D341Med (cell line): ENCODE measurements around the gene FOLR2.
A peak's percentile ranks its signal among the peaks of the same experiment; 100 is the strongest.
"Not testable (repeated sequence)": the region's sequence is repeated elsewhere in the genome, so short reads cannot be mapped to it uniquely, and the experiment has no call there.

Experiments used
- DNase-seq: peaks from one replicate; pipeline ENCODE4 v3.0.0; 2012; ENCODE audit warnings: low spot score

Gene FOLR2

DNA sequence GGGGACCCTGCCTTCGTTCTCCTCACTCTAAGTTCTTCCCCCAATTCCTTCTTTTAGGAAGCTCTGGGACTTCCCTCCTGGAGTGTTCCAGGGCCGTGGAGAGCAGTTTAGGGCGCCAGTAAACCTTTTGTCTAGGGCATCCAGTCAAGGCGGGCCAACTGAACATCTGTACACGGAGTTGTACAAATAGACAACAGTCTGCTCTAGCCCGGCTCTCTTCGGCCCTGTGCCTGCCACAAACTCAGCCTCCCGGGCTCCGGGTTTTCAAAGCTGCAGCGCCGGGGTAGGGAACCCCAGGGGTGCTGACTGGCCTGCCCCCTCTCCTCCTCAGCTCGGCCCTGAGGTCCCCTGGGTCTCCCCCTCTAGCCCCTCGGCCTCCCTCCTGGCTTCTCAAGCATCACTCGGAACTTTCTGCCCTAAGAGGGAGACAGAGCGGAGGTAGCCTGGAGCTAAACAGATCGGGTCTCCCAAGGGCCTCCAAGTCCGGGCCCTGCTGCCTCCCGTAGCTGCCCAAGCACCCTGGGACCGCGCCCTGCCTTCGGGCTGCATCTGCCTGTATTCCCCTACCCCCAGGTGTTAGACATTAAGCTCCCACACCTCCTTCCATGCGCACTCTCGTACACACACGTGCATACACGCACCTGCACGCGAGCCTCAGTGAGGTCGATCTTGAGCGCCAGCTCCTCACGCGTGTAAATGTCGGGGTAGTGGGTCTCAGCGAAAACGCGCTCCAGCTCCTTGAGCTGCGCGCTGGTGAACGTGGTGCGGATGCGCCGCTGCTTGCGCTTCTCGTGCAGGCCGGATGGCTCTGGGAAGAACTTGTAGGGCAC, 24.1 kb downstream of the FOLR2 start:
- DNase-seq = no peak

- DNase-seq = no peak
Measured at GRCh38 chr11:72241291-72241781, 24.7 kb downstream of the FOLR2 start.

GRCh38 chr11:72242141-72242540, 25.5 kb downstream of the FOLR2 start:
- DNase-seq = no peak

- DNase-seq = peak; percentile 33
Measured at GRCh38 chr11:72243173-72244059, 26.8 kb downstream of the FOLR2 start.

GRCh38 chr11:72244060-72244360, 27.4 kb downstream of the FOLR2 start, which contains the start of gene PHOX2A:
Gene PHOX2A, minus strand, starts transcription at chr11:72244176. Its CDS starts 172 bp downstream, at chr11:72244004.
- peak; percentile 41 for DNase-seq

DNA sequence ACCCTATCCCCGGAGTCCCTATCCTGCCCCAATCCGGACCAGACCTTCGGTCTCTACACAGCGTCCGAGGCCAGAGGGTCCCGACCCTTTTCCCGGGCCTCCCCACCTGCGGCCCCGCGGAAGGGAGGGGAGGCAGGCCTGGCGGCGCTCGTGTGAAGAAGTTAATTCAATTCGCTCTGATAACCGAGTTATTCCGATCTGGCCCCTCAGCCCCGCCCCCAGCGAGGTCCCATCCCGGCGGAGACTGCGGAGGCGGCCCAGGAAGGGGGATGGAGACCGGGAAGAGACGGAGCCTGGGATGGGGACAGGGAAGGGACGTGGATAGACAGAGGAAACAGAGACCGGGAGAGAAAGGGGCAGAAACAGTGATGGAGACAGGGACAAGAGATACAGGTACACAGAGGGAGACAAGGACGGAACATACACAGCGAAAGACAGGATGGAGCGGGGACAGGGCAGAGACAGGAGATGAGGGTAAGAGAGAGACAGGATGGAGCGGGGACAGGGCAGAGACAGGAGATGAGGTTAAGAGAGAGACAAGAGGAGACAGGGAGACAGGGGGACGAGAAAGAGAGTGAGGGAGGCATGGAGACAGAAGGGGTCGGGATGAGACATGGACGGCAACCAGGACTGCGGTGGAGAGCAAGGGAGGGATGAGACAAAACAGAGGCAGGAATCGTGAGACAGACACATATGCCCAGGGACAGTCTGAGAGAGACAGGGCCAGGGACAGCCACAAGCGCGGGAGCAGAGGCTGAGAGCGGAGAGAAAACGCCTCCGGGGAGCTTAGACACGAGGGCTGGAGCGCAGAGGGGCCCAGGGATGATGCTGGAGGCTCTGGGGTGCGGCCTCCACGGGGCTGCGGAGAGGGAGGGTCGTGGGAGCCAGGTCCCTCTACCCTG, 28.0 kb downstream of the FOLR2 start:
- no peak for DNase-seq

DNA sequence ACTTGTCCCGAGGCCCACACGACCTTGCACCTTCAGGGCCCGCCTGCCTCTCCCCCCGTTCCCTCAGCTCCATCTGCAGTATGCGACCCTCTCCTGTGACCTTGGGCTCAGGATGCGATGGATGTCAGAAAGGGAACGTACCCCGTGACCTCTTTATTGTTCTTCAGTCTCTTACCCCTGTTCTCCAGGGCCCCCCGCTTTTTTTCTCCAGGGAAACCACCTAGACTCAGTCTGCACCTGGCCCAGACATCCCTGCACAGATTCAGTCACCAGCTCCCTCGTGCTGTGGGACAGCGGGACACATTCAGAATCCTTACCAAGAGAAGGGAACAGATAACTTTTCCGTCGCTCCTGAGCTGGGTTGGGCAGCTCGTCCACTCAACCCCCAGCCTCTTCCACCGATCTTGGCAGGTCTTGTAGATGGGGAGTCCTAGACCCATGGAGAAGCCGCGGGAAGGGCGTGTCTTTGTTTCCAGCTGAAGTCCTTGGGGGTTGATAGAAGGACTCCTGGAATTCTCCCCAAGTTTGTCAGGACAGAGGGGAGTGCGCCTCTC, 28.7 kb downstream of the FOLR2 start:
- DNase-seq = no peak

- no peak for DNase-seq
Measured at GRCh38 chr11:72247584-72247983, 31.0 kb downstream of the FOLR2 start.

DNA sequence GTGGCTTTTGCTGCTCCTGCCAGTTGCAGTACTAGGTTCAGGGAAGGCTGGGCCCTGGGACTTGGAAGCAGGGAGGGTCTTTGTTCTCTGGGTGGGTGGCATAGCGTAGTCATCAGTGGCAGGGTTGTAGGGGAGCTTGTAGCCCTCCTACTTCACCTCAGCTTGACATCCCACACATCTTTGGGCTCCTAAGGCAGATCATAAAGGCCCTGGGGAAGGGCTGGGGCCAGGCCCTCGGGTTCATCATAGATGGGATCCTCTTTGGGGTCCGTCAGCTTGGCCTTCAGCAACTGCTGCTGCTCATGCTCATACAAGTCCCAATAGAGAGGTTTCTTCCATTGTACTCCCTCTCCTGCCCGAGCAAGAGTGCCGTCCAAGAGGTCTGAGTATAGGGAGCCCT, 33.4 kb downstream of the FOLR2 start:
- no peak for DNase-seq

- DNase-seq = no peak
Measured at GRCh38 chr11:72250661-72251464, 34.3 kb downstream of the FOLR2 start.

DNA sequence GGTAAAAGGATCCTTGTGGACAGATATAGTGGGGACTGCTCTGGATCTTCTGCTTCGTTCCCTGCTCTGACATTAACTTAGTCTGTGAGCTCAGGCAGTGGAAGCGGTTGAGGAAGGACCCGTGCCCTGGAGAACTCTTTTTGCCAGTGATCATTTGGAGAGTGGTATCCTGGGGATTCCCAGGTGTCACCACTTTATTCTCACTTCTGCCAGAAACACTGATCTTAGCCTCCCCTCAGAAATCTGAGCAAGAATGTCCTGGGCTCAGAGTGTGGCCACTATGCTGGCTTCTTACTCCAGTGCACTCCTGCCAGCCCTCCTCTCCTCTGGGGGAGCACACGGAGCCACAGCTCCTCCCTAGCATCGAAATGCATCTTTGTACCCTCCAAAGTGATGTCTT, 35.0 kb downstream of the FOLR2 start:
- no peak for DNase-seq

DNA sequence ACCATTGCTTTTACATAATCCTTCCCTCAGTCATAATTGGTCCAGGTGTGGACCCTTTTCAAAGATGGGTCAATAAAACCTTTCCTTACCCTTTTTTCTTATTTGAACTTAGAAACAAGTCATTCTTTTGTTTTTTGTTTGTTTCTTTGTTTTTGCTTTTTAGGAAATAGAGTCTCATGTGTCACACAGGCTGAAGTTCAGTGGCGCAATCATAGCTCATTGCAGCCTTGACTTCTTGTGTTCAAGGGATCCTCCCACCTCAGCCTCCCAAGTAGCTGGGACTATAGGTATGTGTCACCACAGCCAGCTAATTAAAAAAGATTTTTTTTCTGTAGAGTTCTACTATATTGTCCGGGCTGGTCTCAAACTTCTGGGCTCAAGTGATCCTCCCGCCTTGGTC, 36.8 kb downstream of the FOLR2 start:
- no peak for DNase-seq

DNA sequence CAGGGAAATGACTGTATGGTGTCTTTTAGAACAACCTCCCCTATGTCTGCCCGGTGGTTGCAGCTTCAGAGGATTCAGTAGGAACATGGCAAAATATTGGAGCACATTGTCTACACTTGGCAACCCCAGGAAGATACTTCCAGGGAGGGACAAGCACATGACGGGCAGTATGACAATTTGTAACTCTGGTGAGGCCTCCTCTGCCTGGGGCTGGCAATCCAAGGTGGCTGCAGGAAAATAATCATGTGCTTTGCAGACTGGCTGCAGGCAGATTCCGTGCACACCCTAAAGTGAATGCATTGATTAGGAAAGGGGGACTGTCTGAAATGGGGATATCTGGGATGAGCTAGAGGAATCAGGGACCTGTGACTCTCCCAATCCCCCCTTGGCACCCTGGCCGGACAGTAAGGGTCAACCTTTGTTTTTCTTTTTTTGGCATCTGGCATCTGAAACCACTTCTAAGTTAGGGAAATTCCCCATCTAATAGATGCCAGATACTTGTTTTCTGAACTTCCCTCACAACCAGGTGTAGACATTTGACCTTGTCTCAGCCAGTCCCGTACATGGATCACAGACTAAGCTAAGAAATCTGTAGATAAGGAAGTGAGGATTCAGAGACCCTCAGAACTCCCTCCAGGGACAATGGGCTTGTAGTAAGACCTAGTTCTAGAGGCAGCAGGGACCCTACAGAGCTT, 37.9 kb downstream of the FOLR2 start:
- no peak for DNase-seq

- DNase-seq = no peak
Measured at GRCh38 chr11:72257570-72257969, 41.0 kb downstream of the FOLR2 start.

- no peak for DNase-seq
Measured at GRCh38 chr11:72259490-72259889, 42.9 kb downstream of the FOLR2 start.

- DNase-seq = no peak
Measured at GRCh38 chr11:72260574-72260973, 44.0 kb downstream of the FOLR2 start.

GRCh38 chr11:72263361-72263760, 46.8 kb downstream of the FOLR2 start:
- DNase-seq = no peak

DNA sequence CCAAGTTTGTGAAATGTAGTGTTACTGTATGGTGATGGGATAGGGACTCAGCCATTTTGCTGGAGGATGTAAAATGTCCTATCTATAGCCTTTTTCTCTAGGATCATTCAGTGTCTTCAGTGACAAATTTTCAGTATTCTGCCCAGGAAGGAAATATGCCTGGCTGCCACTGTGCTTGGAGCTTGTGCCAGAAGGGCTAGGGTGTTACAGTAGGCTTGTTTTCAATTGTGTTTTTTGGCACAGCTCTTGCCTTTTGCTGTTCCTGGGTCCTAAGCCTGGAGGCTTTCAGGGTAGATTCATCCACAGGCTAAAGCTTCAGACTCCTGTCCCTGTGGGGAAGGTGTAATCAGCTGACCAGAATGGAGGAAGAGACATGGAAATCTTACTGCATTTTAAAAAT, 49.4 kb downstream of the FOLR2 start:
- no peak for DNase-seq

DNA sequence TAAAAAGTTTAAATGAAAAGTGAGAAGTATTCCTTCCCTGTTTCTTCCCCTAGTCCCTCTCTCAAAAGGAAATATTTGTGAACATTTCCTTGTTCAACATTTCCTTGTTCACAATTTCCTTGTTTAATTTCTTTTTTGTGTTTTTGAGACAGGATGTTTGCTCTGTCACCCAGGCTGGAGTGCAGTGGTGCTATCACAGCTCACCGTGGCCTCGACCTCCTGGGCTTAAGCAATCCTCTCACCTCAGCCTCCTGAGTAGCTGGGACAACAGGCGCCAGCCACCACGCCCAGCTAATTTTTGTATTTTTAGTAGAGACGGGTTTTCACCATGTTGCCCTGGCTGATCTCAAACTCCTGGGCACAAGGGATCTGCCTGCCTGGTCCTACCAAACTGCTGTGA, 50.4 kb downstream of the FOLR2 start:
- not testable (repeated sequence) for DNase-seq

- DNase-seq = no peak
Measured at GRCh38 chr11:72267956-72268617, 51.5 kb downstream of the FOLR2 start.
